ENCODE measurements around the gene CNTN3. TPM values are rescaled to one million over a fixed set of nuclear protein-coding genes. Genes with fewer than 3 reads are reported as not detected.

Gene CNTN3
- total RNA-seq, result 7.0 and 98.8 TPM in 2 replicates

DNA sequence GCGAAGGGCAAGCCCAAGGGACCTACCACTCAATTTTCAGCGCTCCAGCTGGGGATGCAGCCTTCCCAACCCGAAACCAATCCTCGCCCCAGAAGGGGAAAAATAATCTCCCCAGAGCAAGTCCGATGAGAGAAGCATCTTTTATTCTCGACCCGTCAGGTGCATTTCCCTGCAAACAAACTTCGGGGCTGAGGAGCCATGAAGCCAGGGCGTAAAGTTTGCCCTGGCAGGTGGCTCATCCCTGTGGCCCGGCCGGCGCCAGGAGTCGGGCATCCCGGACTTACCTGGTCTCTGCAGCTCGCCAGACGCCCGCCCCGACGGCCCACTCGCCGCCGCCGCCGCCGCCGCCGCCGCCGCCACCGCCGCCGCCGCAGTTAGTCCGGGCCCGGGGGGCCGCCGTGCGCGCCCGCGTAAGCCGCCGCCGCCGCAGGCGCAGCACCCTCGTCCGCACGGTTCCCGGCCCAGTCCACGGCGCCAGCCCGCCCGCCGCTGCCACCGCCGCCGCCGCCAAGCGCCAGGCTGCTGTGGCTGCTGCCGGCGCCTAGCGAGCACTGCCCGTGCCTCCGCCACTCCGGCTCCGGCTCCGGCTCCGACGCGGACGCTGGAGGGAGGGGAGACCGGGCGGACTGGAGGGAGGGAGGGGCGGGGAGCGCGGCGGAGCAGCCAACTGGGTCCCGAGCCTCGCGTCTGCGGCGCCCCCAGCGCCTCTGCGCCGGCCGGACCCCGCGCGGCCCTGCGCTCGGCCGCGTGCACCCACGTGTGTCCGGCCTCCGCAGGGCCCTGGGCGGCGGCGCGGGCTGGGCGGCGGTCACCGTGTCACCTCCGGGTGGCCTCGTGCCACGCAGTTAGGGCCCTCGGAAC is at the start of gene CNTN3:
CNTN3 (minus strand) TSS at position 553 of the 861 bp plus-strand sequence. CDS start 93,547 bp downstream, outside the sequence.

Measured in smooth muscle cell of the pulmonary artery (primary cell).